K562 (cell line): Measurements from ENCODE around the gene ANKMY1. TPM values are rescaled to one million over a fixed set of nuclear protein-coding genes. Genes with fewer than 3 reads are reported as not detected.

Experiments
- ATF7 ChIP-seq: fragments of 450-650 bp; IDR thresholded peaks from 2 replicates; pipeline ENCODE4 v1.7.1; 2014; ENCODE audit warnings: mild to moderate bottlenecking, moderate library complexity
- ESRRB ChIP-seq: fragments of 250-450 bp; sonication (Bioruptor Pico); IDR thresholded peaks from 2 replicates; pipeline ENCODE4 v1.5.0; 2020; ENCODE audit warnings: mild to moderate bottlenecking, moderate library complexity, borderline replicate concordance
- ETS2 ChIP-seq: IDR thresholded peaks from 2 replicates; pipeline ENCODE4 v1.6.1; 2016; ENCODE audit warnings: borderline replicate concordance, missing genetic modification characterization, mild to moderate bottlenecking, moderate library complexity, missing compliant biosample characterization; ENCODE audit not compliant: poor library complexity, severe bottlenecking
- EZH2 ChIP-seq: IDR thresholded peaks from 2 replicates; pipeline ENCODE4 v1.6.1; 2012; ENCODE audit warnings: low read depth, mild to moderate bottlenecking, inconsistent platforms, low read length, borderline replicate concordance
- GATAD2A ChIP-seq: fragments of 450-650 bp; IDR thresholded peaks from 2 replicates; pipeline ENCODE4 v1.6.1; 2017
- MCM7 ChIP-seq, 2 experiments: fragments of 450-650 bp; IDR thresholded peaks; 2 replicates each; pipeline ENCODE4 v1.6.1; 2016 to 2018
- NCOA2 ChIP-seq, 2 experiments: fragments of 450-650 bp; IDR thresholded peaks; 2 replicates each; pipeline ENCODE4 v1.6.1; 2018; ENCODE audit warnings: mild to moderate bottlenecking in 2 of 2, moderate library complexity in 1 of 2; ENCODE audit not compliant: partially characterized antibody in 2 of 2
- NCOA4 ChIP-seq: fragments of 450-650 bp; IDR thresholded peaks from 2 replicates; pipeline ENCODE4 v1.6.1; 2018; ENCODE audit warnings: mild to moderate bottlenecking; ENCODE audit not compliant: partially characterized antibody
- NR3C1 ChIP-seq: sonication (generic); formaldehyde crosslinking; IDR thresholded peaks from 2 replicates; pipeline ENCODE4 v1.8.1; 2022; ENCODE audit warnings: missing genetic modification reagents
- SAFB2 ChIP-seq: fragments of 200-400 bp; formaldehyde crosslinking; IDR thresholded peaks from 2 replicates; pipeline ENCODE4 v1.6.1; 2018; ENCODE audit warnings: borderline replicate concordance, low read length, low read depth, moderate library complexity; ENCODE audit not compliant: severe bottlenecking
- ZNF174 ChIP-seq: fragments of 250-450 bp; sonication (Bioruptor Pico); IDR thresholded peaks from 2 replicates; pipeline ENCODE4 v1.4.0; 2020; ENCODE audit warnings: mild to moderate bottlenecking
- ZNF75A ChIP-seq: fragments of 450-650 bp; formaldehyde crosslinking; IDR thresholded peaks from 2 replicates; pipeline ENCODE4 v1.4.0; 2020; ENCODE audit warnings: mild to moderate bottlenecking
- polyA plus RNA-seq, 8 experiments: library from polyadenylated mRNA; depleted of rRNA in 4 of 8; stranded (reverse) in 5 of 8; unstranded in 3 of 8; fragments of >200 nt; fragmentation: Nextera tagmentation in 2 of 8; fragmentation: Illumina TruSeq in 1 of 8; extraction: Ambion mirVana in 2 of 8; extraction: Trizol in 1 of 8; gene quantifications; 2 replicates each; pipeline versions ENCODE4 v1.2.1 to v1.2.3, GENCODE V29; 2011 to 2014; ENCODE audit warnings: inconsistent platforms in 1 of 8, missing spikeins in 1 of 8
- total RNA-seq, 7 experiments: library from RNA; depleted of rRNA in 6 of 7; stranded (reverse); fragments of >200 nt in 6 of 7; fragmentation: Illumina TruSeq in 2 of 7; extraction: Trizol in 2 of 7; gene quantifications; 2 replicates each; pipeline versions ENCODE4 v1.2.1 to v1.2.3, GENCODE V29; 2011 to 2021; ENCODE audit warnings: low replicate concordance in 1 of 7
- TF ChIP-seq, protein P1 (sequence below), 2 experiments: fragments of 450-650 bp; IDR thresholded peaks; 2 replicates each; pipeline ENCODE4 v1.6.1; 2016; ENCODE audit warnings: mild to moderate bottlenecking in 2 of 2, borderline replicate concordance in 1 of 2, low read depth in 1 of 2, moderate library complexity in 1 of 2
- TF ChIP-seq, protein P2 (sequence below): fragments of 250-450 bp; sonication (Bioruptor Pico); IDR thresholded peaks from 2 replicates; pipeline ENCODE4 v1.9.0; 2021; ENCODE audit warnings: mild to moderate bottlenecking, inconsistent platforms
- TF ChIP-seq, protein P3 (sequence below): sonication (generic); formaldehyde crosslinking; IDR thresholded peaks from 2 replicates; pipeline ENCODE4 v1.4.0; 2020; ENCODE audit warnings: mild to moderate bottlenecking, missing genetic modification reagents

Gene ANKMY1
- total and polyA plus RNA-seq, 9 of the 15 experiments (the other 6 are each of a cell fraction or from before 2014, with no cell fraction given), result 0.75 to 15.1 (median 11.7) TPM

DNA sequence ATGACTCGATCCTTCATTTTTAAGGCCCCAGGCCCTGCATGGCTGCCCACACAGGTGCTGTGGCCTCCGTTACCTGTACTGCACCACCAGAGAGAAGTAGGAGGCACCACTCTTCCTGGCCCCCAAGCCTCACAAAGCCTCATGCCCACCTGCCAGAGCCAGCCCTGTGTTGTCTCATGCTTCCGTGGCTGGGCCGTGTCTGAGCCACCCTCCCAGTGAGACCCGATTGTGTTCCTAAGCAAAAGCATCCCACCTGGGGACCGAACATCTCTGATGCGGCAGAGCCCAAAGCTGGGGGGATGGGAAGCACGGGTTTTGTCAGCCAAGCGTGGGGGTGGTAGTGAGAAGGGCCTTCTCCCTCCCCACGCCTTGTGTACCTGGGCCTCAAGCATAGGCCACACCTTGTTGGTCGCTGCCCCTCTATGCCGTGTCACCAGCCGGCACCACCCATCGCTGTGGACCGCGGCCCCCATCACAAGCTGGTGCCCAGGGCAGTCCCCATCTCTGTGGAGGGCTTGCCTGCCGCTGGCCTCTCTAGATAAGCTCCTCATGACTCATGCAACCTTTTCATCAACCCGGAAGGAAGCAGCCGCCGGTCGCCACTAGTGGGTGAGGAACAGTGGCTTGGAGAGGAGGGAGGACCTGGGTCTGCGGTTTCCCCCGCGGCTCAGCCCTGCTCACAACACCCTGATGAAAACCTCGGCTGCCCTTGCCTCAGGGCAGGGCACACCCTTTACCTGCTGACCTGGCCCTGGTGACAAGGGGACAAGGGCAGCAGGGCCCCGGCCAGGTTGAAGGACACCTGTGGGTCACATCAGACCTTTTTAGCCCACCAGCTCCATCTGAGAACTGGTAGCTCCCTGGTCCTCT is 7.8 kb upstream of the ANKMY1 start (continued):
- TF ChIP-seq, protein P1, sequence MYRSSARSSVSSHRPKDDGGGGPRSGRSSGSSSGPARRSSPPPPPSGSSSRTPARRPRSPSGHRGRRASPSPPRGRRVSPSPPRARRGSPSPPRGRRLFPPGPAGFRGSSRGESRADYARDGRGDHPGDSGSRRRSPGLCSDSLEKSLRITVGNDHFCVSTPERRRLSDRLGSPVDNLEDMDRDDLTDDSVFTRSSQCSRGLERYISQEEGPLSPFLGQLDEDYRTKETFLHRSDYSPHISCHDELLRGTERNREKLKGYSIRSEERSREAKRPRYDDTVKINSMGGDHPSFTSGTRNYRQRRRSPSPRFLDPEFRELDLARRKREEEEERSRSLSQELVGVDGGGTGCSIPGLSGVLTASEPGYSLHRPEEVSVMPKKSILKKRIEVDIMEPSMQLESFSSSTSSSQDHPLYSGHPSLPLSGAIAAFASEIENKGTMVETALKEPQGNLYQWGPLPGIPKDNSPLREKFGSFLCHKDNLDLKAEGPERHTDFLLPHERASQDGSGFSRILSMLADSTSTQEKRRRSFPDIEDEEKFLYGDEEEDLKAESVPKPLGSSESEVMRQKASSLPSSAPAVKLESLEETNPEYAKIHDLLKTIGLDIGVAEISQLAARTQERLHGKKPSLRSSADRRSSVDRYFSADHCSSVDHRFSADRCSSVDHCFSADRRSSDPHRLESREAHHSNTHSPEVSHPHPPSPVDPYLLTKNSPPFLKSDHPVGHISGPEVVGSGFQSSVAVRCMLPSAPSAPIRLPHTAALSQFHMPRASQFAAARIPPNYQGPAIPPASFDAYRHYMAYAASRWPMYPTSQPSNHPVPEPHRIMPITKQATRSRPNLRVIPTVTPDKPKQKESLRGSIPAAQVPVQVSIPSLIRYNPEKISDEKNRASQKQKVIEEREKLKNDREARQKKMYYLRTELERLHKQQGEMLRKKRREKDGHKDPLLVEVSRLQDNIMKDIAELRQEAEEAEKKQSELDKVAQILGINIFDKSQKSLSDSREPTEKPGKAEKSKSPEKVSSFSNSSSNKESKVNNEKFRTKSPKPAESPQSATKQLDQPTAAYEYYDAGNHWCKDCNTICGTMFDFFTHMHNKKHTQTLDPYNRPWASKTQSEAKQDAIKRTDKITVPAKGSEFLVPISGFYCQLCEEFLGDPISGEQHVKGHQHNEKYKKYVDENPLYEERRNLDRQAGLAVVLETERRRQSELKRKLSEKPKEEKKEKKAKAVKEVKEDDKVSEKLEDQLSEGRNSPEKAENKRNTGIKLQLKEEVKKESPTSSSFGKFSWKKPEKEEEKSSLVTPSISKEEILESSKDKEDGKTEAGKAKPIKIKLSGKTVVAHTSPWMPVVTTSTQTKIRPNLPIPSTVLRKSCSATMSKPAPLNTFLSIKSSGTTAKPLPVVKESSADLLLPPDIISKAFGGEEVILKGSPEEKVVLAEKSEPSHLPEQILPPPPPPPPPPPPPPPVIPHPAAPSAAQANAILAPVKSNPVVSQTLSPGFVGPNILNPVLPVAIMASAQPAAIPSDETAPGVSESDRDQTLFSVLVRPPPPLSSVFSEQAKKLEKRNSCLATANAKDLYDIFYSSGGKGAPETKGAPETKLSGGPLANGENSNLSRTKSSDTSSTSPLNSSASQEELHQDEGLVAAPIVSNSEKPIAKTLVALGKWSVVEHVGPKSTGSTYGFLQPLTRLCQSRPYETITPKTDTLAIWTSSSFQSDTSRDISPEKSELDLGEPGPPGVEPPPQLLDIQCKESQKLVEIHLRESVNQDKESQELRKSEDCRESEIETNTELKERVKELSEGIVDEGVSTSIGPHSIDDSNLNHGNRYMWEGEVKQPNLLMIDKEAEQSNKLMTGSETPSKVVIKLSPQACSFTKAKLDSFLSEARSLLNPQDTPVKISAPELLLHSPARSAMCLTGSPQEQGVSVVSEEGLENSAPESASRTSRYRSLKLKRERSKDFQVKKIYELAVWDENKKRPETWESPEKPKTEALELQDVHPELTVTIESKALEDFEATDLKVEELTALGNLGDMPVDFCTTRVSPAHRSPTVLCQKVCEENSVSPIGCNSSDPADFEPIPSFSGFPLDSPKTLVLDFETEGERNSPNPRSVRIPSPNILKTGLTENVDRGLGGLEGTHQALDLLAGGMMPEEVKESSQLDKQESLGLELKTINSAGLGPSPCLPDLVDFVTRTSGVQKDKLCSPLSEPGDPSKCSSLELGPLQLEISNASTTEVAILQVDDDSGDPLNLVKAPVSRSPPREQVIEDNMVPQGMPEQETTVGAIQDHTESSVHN (IDR thresholded peaks at IDR 0.05; ENCODE audit: borderline replicate concordance in 1 of 2, low read depth in 1 of 2), result 0 out of 4 replicates have a peak, but pooled peaks of 1 of the 2 experiments have one; percentile 35
- TF ChIP-seq SAFB2, result no peak
- TF ChIP-seq NCOA4, result no peak
- TF ChIP-seq ETS2 (tag), result no peak
- peak; percentile 84 for TF ChIP-seq ATF7
- TF ChIP-seq NR3C1 (CRISPR knock-in tag), result no peak
- no peak for TF ChIP-seq EZH2
- TF ChIP-seq ZNF75A (CRISPR knock-in tag), result no peak
- no peak for TF ChIP-seq ESRRB (CRISPR knock-in tag)
- TF ChIP-seq, protein P2, sequence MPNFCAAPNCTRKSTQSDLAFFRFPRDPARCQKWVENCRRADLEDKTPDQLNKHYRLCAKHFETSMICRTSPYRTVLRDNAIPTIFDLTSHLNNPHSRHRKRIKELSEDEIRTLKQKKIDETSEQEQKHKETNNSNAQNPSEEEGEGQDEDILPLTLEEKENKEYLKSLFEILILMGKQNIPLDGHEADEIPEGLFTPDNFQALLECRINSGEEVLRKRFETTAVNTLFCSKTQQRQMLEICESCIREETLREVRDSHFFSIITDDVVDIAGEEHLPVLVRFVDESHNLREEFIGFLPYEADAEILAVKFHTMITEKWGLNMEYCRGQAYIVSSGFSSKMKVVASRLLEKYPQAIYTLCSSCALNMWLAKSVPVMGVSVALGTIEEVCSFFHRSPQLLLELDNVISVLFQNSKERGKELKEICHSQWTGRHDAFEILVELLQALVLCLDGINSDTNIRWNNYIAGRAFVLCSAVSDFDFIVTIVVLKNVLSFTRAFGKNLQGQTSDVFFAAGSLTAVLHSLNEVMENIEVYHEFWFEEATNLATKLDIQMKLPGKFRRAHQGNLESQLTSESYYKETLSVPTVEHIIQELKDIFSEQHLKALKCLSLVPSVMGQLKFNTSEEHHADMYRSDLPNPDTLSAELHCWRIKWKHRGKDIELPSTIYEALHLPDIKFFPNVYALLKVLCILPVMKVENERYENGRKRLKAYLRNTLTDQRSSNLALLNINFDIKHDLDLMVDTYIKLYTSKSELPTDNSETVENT (CRISPR knock-in tag), result no peak
- TF ChIP-seq, protein P3, sequence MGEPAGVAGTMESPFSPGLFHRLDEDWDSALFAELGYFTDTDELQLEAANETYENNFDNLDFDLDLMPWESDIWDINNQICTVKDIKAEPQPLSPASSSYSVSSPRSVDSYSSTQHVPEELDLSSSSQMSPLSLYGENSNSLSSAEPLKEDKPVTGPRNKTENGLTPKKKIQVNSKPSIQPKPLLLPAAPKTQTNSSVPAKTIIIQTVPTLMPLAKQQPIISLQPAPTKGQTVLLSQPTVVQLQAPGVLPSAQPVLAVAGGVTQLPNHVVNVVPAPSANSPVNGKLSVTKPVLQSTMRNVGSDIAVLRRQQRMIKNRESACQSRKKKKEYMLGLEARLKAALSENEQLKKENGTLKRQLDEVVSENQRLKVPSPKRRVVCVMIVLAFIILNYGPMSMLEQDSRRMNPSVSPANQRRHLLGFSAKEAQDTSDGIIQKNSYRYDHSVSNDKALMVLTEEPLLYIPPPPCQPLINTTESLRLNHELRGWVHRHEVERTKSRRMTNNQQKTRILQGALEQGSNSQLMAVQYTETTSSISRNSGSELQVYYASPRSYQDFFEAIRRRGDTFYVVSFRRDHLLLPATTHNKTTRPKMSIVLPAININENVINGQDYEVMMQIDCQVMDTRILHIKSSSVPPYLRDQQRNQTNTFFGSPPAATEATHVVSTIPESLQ, result no peak
- no peak for TF ChIP-seq NCOA2 (IDR thresholded peaks at IDR 0.05; ENCODE audit: partially characterized antibody in 2 of 2)
- TF ChIP-seq MCM7 (IDR thresholded peaks at IDR 0.05), result no peak
- TF ChIP-seq GATAD2A, result peak; percentile 81
- TF ChIP-seq ZNF174 (CRISPR knock-in tag), result no peak
